WTC11 (cell line): Measurements from ENCODE around the gene RETREG1. TPM values are rescaled to one million over a fixed set of nuclear protein-coding genes. Genes with fewer than 3 reads are reported as not detected.
"Not testable (repeated sequence)": the region's sequence is repeated elsewhere in the genome, so short reads cannot be mapped to it uniquely, and the experiment has no call there.

Experiments used
- ATAC-seq: fragments of 200-7000 bp; cut with Tn5 transposase; 2 replicates; pipeline ENCODE4 v1.10.0; 2021; ENCODE audit warnings: mild to moderate bottlenecking, moderate library complexity
- CTCF ChIA-PET: fragments of 300-600 bp; sonication (Branson Sonifier 250); formaldehyde crosslinking; loops from one replicate; lab custom pipeline; 2021; ENCODE audit warnings: antibody characterized with exemption; lab: Charles Lee
- POLR2A ChIA-PET: fragments of 350-600 bp; sonication (Branson Sonifier 250); formaldehyde crosslinking; loops from one replicate; lab custom pipeline; 2021; ENCODE audit warnings: antibody characterized with exemption; lab: Charles Lee
- DNase-seq: peaks from one replicate; pipeline ENCODE4 v3.0.0; 2021; ENCODE audit warnings: low spot score
- H3K27ac Mint-ChIP-seq: 2 replicates; pipeline ENCODE4 v1.8.0; 2021; ENCODE audit warnings: mixed read lengths
- H3K27me3 Mint-ChIP-seq: 2 replicates; pipeline ENCODE4 v1.8.0; 2021; ENCODE audit warnings: low read depth, mild to moderate bottlenecking, moderate library complexity, mixed read lengths
- H3K36me3 Mint-ChIP-seq: 2 replicates; pipeline ENCODE4 v1.8.0; 2021; ENCODE audit warnings: mixed read lengths
- H3K4me1 Mint-ChIP-seq: 2 replicates; pipeline ENCODE4 v1.8.0; 2022; ENCODE audit warnings: mixed read lengths
- H3K4me3 Mint-ChIP-seq: 2 replicates; pipeline ENCODE4 v1.8.0; 2021; ENCODE audit warnings: mild to moderate bottlenecking, moderate library complexity, mixed read lengths
- H3K9me3 Mint-ChIP-seq: 2 replicates; pipeline ENCODE4 v1.8.0; 2021; ENCODE audit warnings: mixed read lengths
- HMGXB4 ChIP-seq: sonication (generic); formaldehyde crosslinking; IDR thresholded peaks from 2 replicates; pipeline ENCODE4 v1.8.1; 2023; ENCODE audit warnings: mild to moderate bottlenecking, moderate library complexity, missing genetic modification reagents
- NR3C1 ChIP-seq: sonication (generic); formaldehyde crosslinking; conservative IDR thresholded peaks from 2 replicates; pipeline ENCODE4 v1.8.1; 2023; ENCODE audit warnings: low read depth, mild to moderate bottlenecking, missing genetic modification reagents
- SMAD3 ChIP-seq: sonication (generic); formaldehyde crosslinking; IDR thresholded peaks from 2 replicates; pipeline ENCODE4 v1.8.0; 2022; ENCODE audit warnings: missing genetic modification reagents, mild to moderate bottlenecking, borderline replicate concordance
- SOX15 ChIP-seq: fragments of 250-450 bp; sonication (Bioruptor Pico); IDR thresholded peaks from 2 replicates; pipeline ENCODE4 v1.9.0; 2021; ENCODE audit warnings: mild to moderate bottlenecking
- ZNF219 ChIP-seq: sonication (generic); formaldehyde crosslinking; IDR thresholded peaks from 2 replicates; pipeline ENCODE4 v1.8.0; 2023; ENCODE audit warnings: missing genetic modification reagents, mild to moderate bottlenecking, borderline replicate concordance
- ZNF281 ChIP-seq: sonication (generic); formaldehyde crosslinking; IDR thresholded peaks from 2 replicates; pipeline ENCODE4 v1.8.0; 2023; ENCODE audit warnings: mild to moderate bottlenecking, missing genetic modification reagents
- total RNA-seq: library from RNA; stranded (reverse); gene quantifications from 3 replicates; pipeline ENCODE4 v1.2.3, GENCODE V29; 2021
- TF ChIP-seq, protein P1 (sequence below): fragments of 200-600 bp; IDR thresholded peaks from 2 replicates; pipeline ENCODE4 v1.8.0; 2022; ENCODE audit warnings: antibody characterized with exemption
- TF ChIP-seq, protein P2 (sequence below): sonication (generic); formaldehyde crosslinking; IDR thresholded peaks from 2 replicates; pipeline ENCODE4 v1.8.1; 2022; ENCODE audit warnings: low read depth, missing genetic modification reagents, borderline replicate concordance
- TF ChIP-seq, protein P3 (sequence below): sonication (generic); formaldehyde crosslinking; IDR thresholded peaks from 2 replicates; pipeline ENCODE4 v1.8.1; 2022; ENCODE audit warnings: mild to moderate bottlenecking, moderate library complexity, missing genetic modification reagents
- TF ChIP-seq, protein P4 (sequence below): sonication (generic); formaldehyde crosslinking; IDR thresholded peaks from 2 replicates; pipeline ENCODE4 v1.8.0; 2023; ENCODE audit warnings: missing genetic modification reagents, mild to moderate bottlenecking, borderline replicate concordance

Gene RETREG1
- total RNA-seq, 1 experiment from 2014 or later: 2.2 TPM

DNA sequence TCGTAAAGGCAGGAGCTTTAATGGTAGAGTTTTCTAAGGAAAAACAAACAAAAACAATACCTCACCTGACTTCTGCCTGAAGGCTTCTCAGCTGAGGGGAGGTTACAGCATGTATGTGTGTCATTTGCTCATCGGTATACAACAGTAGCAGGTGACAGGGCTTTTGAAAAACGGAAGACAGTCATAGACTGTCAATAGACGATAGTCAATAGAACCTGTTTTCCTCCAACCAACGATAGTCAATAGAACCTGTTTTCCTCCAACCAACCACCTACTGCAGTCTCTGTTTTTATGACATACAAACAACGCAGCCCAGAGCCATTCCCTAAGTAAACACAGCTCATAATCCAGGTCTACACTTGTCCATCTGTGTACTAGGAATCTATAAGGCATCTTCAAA lies 74.6 kb downstream of the RETREG1 start:
- no peak for DNase-seq
- no peaks in the 10 kb centered on the region; the same call in 1 of the 2 replicates for H3K27me3 Mint-ChIP-seq
- CTCF ChIA-PET: interaction anchor here (0.6 kb wide), 1 partner anchor 10 kb away, joined by 3 read pairs; no protein-coding TSS in a partner anchor

GRCh38 chr5:16541592-16541991 lies 75.2 kb downstream of the RETREG1 start:
- H3K27ac Mint-ChIP-seq, H3K36me3 Mint-ChIP-seq, ATAC-seq, H3K27me3 Mint-ChIP-seq, H3K9me3 Mint-ChIP-seq, CTCF ChIA-PET, H3K4me3 Mint-ChIP-seq, H3K4me1 Mint-ChIP-seq, POLR2A ChIA-PET, DNase-seq: not testable (repeated sequence)

More for the DNA sequence above, 74.6 kb downstream of the RETREG1 start:
- Mint-ChIP-seq H3K4me1 (0 out of 2 replicates have a peak, but pooled peaks cover 7% of the 10 kb centered on the region), H3K9me3 (no peaks in the 10 kb centered on the region), H3K4me3 (no peak overlapping the region), H3K36me3 (no peaks in the 10 kb centered on the region), H3K27ac (no peak overlapping the region)
- TF ChIP-seq, protein P1, sequence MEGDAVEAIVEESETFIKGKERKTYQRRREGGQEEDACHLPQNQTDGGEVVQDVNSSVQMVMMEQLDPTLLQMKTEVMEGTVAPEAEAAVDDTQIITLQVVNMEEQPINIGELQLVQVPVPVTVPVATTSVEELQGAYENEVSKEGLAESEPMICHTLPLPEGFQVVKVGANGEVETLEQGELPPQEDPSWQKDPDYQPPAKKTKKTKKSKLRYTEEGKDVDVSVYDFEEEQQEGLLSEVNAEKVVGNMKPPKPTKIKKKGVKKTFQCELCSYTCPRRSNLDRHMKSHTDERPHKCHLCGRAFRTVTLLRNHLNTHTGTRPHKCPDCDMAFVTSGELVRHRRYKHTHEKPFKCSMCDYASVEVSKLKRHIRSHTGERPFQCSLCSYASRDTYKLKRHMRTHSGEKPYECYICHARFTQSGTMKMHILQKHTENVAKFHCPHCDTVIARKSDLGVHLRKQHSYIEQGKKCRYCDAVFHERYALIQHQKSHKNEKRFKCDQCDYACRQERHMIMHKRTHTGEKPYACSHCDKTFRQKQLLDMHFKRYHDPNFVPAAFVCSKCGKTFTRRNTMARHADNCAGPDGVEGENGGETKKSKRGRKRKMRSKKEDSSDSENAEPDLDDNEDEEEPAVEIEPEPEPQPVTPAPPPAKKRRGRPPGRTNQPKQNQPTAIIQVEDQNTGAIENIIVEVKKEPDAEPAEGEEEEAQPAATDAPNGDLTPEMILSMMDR: no peak
- TF ChIP-seq, protein P2, sequence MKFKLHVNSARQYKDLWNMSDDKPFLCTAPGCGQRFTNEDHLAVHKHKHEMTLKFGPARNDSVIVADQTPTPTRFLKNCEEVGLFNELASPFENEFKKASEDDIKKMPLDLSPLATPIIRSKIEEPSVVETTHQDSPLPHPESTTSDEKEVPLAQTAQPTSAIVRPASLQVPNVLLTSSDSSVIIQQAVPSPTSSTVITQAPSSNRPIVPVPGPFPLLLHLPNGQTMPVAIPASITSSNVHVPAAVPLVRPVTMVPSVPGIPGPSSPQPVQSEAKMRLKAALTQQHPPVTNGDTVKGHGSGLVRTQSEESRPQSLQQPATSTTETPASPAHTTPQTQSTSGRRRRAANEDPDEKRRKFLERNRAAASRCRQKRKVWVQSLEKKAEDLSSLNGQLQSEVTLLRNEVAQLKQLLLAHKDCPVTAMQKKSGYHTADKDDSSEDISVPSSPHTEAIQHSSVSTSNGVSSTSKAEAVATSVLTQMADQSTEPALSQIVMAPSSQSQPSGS: no peak
- TF ChIP-seq HMGXB4 (CRISPR knock-in tag) (no peak), NR3C1 (no peak), ZNF281 (CRISPR knock-in tag) (no peak), ZNF219 (CRISPR knock-in tag) (no peak), SOX15 (CRISPR knock-in tag) (no peak), SMAD3 (CRISPR knock-in tag) (no peak)
- TF ChIP-seq, protein P3, sequence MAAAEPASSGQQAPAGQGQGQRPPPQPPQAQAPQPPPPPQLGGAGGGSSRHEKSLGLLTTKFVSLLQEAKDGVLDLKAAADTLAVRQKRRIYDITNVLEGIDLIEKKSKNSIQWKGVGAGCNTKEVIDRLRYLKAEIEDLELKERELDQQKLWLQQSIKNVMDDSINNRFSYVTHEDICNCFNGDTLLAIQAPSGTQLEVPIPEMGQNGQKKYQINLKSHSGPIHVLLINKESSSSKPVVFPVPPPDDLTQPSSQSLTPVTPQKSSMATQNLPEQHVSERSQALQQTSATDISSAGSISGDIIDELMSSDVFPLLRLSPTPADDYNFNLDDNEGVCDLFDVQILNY (CRISPR knock-in tag): no peak
- TF ChIP-seq, protein P4, sequence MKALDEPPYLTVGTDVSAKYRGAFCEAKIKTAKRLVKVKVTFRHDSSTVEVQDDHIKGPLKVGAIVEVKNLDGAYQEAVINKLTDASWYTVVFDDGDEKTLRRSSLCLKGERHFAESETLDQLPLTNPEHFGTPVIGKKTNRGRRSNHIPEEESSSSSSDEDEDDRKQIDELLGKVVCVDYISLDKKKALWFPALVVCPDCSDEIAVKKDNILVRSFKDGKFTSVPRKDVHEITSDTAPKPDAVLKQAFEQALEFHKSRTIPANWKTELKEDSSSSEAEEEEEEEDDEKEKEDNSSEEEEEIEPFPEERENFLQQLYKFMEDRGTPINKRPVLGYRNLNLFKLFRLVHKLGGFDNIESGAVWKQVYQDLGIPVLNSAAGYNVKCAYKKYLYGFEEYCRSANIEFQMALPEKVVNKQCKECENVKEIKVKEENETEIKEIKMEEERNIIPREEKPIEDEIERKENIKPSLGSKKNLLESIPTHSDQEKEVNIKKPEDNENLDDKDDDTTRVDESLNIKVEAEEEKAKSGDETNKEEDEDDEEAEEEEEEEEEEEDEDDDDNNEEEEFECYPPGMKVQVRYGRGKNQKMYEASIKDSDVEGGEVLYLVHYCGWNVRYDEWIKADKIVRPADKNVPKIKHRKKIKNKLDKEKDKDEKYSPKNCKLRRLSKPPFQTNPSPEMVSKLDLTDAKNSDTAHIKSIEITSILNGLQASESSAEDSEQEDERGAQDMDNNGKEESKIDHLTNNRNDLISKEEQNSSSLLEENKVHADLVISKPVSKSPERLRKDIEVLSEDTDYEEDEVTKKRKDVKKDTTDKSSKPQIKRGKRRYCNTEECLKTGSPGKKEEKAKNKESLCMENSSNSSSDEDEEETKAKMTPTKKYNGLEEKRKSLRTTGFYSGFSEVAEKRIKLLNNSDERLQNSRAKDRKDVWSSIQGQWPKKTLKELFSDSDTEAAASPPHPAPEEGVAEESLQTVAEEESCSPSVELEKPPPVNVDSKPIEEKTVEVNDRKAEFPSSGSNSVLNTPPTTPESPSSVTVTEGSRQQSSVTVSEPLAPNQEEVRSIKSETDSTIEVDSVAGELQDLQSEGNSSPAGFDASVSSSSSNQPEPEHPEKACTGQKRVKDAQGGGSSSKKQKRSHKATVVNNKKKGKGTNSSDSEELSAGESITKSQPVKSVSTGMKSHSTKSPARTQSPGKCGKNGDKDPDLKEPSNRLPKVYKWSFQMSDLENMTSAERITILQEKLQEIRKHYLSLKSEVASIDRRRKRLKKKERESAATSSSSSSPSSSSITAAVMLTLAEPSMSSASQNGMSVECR (CRISPR knock-in tag): no peak
- no peak for ATAC-seq
- POLR2A ChIA-PET: no interaction called here
